Measurements from ENCODE around the gene LRRC36. TPM values are rescaled to one million over a fixed set of nuclear protein-coding genes. Genes with fewer than 3 reads are reported as not detected.

Gene LRRC36
- total RNA-seq, 4 donors from 2014 or later = 0.42 to 0.56 TPM; not detected in 2

GRCh38 chr16:67399218-67399733 lies 72.7 kb downstream of the LRRC36 start:
- peaks cover 75% of the 10 kb centered on the region for H3K4me1 ChIP-seq
- 32% methylated on average over 19 of the region's 42 CpGs for WGBS
- no peak overlapping the region for H3K4me3 ChIP-seq
- no peaks in the 10 kb centered on the region for H3K27me3 ChIP-seq
- H3K27ac ChIP-seq = no peak overlapping the region
- H3K9me3 ChIP-seq = no peaks in the 10 kb centered on the region
- peak in 1 of 2 donors; percentile 72 for DNase-seq (ENCODE audit: low spot score in 2 of 2)
- no peaks in the 10 kb centered on the region for H3K36me3 ChIP-seq
- TF ChIP-seq, protein P1, sequence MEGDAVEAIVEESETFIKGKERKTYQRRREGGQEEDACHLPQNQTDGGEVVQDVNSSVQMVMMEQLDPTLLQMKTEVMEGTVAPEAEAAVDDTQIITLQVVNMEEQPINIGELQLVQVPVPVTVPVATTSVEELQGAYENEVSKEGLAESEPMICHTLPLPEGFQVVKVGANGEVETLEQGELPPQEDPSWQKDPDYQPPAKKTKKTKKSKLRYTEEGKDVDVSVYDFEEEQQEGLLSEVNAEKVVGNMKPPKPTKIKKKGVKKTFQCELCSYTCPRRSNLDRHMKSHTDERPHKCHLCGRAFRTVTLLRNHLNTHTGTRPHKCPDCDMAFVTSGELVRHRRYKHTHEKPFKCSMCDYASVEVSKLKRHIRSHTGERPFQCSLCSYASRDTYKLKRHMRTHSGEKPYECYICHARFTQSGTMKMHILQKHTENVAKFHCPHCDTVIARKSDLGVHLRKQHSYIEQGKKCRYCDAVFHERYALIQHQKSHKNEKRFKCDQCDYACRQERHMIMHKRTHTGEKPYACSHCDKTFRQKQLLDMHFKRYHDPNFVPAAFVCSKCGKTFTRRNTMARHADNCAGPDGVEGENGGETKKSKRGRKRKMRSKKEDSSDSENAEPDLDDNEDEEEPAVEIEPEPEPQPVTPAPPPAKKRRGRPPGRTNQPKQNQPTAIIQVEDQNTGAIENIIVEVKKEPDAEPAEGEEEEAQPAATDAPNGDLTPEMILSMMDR (IDR thresholded peaks at IDR 0.05) = peak; percentile 48 to 65
- TF ChIP-seq POLR2AphosphoS5 (IDR thresholded peaks at IDR 0.05) = no peak

- 67% methylated on average over 15 of the region's 19 CpGs for WGBS
- TF ChIP-seq EP300 (IDR thresholded peaks at IDR 0.05) (no peak), POLR2A (IDR thresholded peaks at IDR 0.05) (no peak)
- TF ChIP-seq, protein P1 (IDR thresholded peaks at IDR 0.05) = no peak
- DNase-seq (ENCODE audit: low spot score in 2 of 2) = peak in 1 of 2 donors; percentile 63
- Histone ChIP-seq H3K4me1 (peaks cover 75% of the 10 kb centered on the region), H3K27me3 (no peaks in the 10 kb centered on the region), H3K27ac (no peak overlapping the region), H3K9me3 (no peaks in the 10 kb centered on the region), H3K36me3 (no peaks in the 10 kb centered on the region), H3K4me3 (no peak overlapping the region)
Observed at GRCh38 chr16:67399749-67400704, 73.4 kb downstream of the LRRC36 start.

- 90% methylated on average over 8 of the region's 14 CpGs for WGBS
- peaks cover 75% of the 10 kb centered on the region for H3K4me1 ChIP-seq
Observed at GRCh38 chr16:67400901-67401300, 74.3 kb downstream of the LRRC36 start.

GRCh38 chr16:67403976-67404555 lies 77.5 kb downstream of the LRRC36 start:
- H3K4me1 ChIP-seq = peaks cover 69% of the 10 kb centered on the region
- H3K27ac ChIP-seq = peak overlapping the region; percentile 93
- H3K9me3 ChIP-seq = no peaks in the 10 kb centered on the region
- H3K4me3 ChIP-seq = no peak overlapping the region
- no peak for DNase-seq (ENCODE audit: low spot score in 2 of 2)
- no peaks in the 10 kb centered on the region for H3K27me3 ChIP-seq
- H3K36me3 ChIP-seq = no peaks in the 10 kb centered on the region
- TF ChIP-seq POLR2A (IDR thresholded peaks at IDR 0.05) (no peak), EP300 (IDR thresholded peaks at IDR 0.05) (no peak), POLR2AphosphoS5 (IDR thresholded peaks at IDR 0.05) (no peak)
- TF ChIP-seq, protein P1 (IDR thresholded peaks at IDR 0.05) = no peak
- WGBS = 63% methylated on average over 9 of the region's 12 CpGs

More at GRCh38 chr16:67400901-67401300, 74.3 kb downstream of the LRRC36 start:
- no peaks in the 10 kb centered on the region for H3K36me3 ChIP-seq
- no peak overlapping the region for H3K4me3 ChIP-seq
- H3K27ac ChIP-seq = no peak overlapping the region
- H3K27me3 ChIP-seq = no peaks in the 10 kb centered on the region
- no peaks in the 10 kb centered on the region for H3K9me3 ChIP-seq
- TF ChIP-seq POLR2A (IDR thresholded peaks at IDR 0.05) = no peak
- TF ChIP-seq, protein P1 (IDR thresholded peaks at IDR 0.05) = no peak
- no peak for TF ChIP-seq POLR2AphosphoS5 (IDR thresholded peaks at IDR 0.05)
- TF ChIP-seq EP300 (IDR thresholded peaks at IDR 0.05) = no peak
- peak in 1 of 2 donors; percentile 66 for DNase-seq (ENCODE audit: low spot score in 2 of 2)

- DNase-seq (ENCODE audit: low spot score in 2 of 2) = peak in 1 of 2 donors; percentile 70
- WGBS = 75% methylated on average over 4 of the region's 5 CpGs
- Histone ChIP-seq H3K36me3 (no peaks in the 10 kb centered on the region), H3K9me3 (no peaks in the 10 kb centered on the region), H3K27ac (peak overlapping the region; percentile 93), H3K27me3 (no peaks in the 10 kb centered on the region), H3K4me3 (no peak overlapping the region), H3K4me1 (peaks cover 68% of the 10 kb centered on the region)
- TF ChIP-seq POLR2AphosphoS5 (IDR thresholded peaks at IDR 0.05) = peak; percentile 20 to 67 (median 30)
- TF ChIP-seq EP300 (IDR thresholded peaks at IDR 0.05) = no peak
- TF ChIP-seq POLR2A (IDR thresholded peaks at IDR 0.05) = no peak
- TF ChIP-seq, protein P1 (IDR thresholded peaks at IDR 0.05) = no peak
Observed at GRCh38 chr16:67404740-67405226, 78.2 kb downstream of the LRRC36 start.
